ENCODE results near the gene VMP1.
"Not testable (repeated sequence)": the region's sequence is repeated elsewhere in the genome, so short reads cannot be mapped to it uniquely, and the experiment has no call there.

The VMP1 gene

DNA sequence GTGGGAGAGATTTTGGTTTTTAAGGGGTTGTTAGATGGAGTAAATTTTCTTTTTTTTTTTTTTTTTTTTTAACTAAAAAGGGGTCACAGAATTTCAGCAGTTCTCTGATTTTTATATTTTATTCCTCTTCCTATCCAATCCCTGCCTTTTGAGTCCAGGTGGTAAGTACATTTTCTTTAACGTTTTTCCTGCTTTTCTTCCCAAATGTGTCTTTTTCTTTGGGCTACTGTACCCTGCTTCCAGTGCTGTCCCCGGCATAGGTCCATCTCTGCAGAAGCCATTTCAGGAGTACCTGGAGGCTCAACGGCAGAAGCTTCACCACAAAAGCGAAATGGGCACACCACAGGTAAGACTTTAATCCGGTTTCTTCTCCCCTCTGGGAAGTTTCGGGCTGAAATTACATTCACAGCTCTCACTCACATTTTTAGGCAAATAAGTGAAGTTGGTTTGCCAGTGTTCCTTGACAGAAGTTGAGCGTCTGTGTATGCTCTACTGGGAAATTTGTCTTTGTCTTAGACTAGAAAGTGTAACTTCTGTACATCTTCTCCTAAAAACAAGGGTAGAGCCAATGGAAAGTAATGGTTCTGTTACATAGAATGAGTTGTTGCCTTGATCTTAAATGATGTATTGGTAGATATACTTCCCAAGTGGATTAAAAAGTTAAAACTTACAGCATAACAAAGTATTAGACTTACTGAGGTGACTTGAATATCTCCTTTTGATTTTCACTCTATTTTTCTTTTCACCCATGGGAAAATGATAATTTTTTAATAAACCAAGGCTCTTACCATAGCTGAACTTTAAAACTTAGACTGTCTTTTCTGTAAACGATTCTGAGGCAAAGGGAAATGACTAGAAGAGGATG lies 130.8 kb downstream of the VMP1 start:
- no peaks in the 10 kb centered on the region for H3K9me3 ChIP-seq (ENCODE audit: control extremely low read depth in 1 of 5, control insufficient read depth in 4 of 5, insufficient read depth in 2 of 5, low read depth in 1 of 5, low read length in 4 of 5)
- CTCF ChIA-PET, result interaction anchor here (0.7 to 4.2 kb wide), 11 partner anchors 9 to 87 kb away, joined by 3 to 25 read pairs (median 3); no protein-coding TSS in a partner anchor
- H3K4me1 ChIP-seq (ENCODE audit: control extremely low read depth in 1 of 4, control insufficient read depth in 4 of 4, insufficient read depth in 4 of 4, low read length in 3 of 4), result peaks cover 20 to 39% (median 32%) of the 10 kb centered on the region in 4 experiments
- DNase-seq, result no peak
- H3K4me3 ChIP-seq (ENCODE audit: control insufficient read depth in 1 of 7, extremely low read depth in 1 of 7, insufficient read depth in 4 of 7, low read depth in 2 of 7, low read length in 6 of 7), result peak overlapping the region; percentile 43 to 100 (median 90)
- POLR2A ChIA-PET, result interaction anchor here (0.6 to 3.0 kb wide), 7 partner anchors 9 to 270 kb away, joined by 3 to 21 read pairs (median 5); no protein-coding TSS in a partner anchor
- H3K27me3 ChIP-seq (replicated peaks in 2 of 5; ENCODE audit: control insufficient read depth in 4 of 5, insufficient read depth in 5 of 5, low read length in 4 of 5), result no peaks in the 10 kb centered on the region
- WGBS (ENCODE audit: insufficient coverage), result 53% methylated on average over 3 of the region's 8 CpGs
- peaks cover 16 to 26% (median 19%) of the 10 kb centered on the region in 4 experiments for H3K36me3 ChIP-seq (ENCODE audit: control insufficient read depth in 4 of 4, insufficient read depth in 4 of 4, low read length in 3 of 4)
- H3K27ac ChIP-seq (ENCODE audit: insufficient read depth in 1 of 2, low read depth in 1 of 2, low read length in 2 of 2, poor library complexity in 1 of 2, severe bottlenecking in 2 of 2), result peak overlapping the region; percentile 96

DNA sequence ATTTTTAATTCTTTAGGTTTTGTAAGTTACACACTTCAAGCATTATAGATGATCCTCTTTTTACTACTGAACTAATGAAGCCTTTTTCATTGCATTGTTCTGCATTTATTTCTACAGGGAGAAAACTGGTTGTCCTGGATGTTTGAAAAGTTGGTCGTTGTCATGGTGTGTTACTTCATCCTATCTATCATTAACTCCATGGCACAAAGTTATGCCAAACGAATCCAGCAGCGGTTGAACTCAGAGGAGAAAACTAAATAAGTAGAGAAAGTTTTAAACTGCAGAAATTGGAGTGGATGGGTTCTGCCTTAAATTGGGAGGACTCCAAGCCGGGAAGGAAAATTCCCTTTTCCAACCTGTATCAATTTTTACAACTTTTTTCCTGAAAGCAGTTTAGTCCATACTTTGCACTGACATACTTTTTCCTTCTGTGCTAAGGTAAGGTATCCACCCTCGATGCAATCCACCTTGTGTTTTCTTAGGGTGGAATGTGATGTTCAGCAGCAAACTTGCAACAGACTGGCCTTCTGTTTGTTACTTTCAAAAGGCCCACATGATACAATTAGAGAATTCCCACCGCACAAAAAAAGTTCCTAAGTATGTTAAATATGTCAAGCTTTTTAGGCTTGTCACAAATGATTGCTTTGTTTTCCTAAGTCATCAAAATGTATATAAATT lies 132.3 kb downstream of the VMP1 start:
- Histone ChIP-seq H3K4me1 (ENCODE audit: control extremely low read depth in 1 of 4, control insufficient read depth in 4 of 4, insufficient read depth in 4 of 4, low read length in 3 of 4) (peaks cover 20 to 39% (median 33%) of the 10 kb centered on the region in 4 experiments), H3K36me3 (ENCODE audit: control insufficient read depth in 4 of 4, insufficient read depth in 4 of 4, low read length in 3 of 4) (peaks cover 14 to 26% (median 19%) of the 10 kb centered on the region in 4 experiments), H3K27me3 (replicated peaks in 2 of 5; ENCODE audit: control insufficient read depth in 4 of 5, insufficient read depth in 5 of 5, low read length in 4 of 5) (no peaks in the 10 kb centered on the region), H3K9me3 (ENCODE audit: control extremely low read depth in 1 of 5, control insufficient read depth in 4 of 5, insufficient read depth in 2 of 5, low read depth in 1 of 5, low read length in 4 of 5) (no peaks in the 10 kb centered on the region), H3K27ac (ENCODE audit: insufficient read depth in 1 of 2, low read depth in 1 of 2, low read length in 2 of 2, poor library complexity in 1 of 2, severe bottlenecking in 2 of 2) (peak overlapping the region; percentile 96), H3K4me3 (ENCODE audit: control insufficient read depth in 1 of 7, extremely low read depth in 1 of 7, insufficient read depth in 4 of 7, low read depth in 2 of 7, low read length in 6 of 7) (peak overlapping the region in 6 of 7 experiments; percentile 78 to 100 (median 90))
- no peak for DNase-seq
- CTCF ChIA-PET, result interaction anchor here (0.9 to 4.2 kb wide), 11 partner anchors 8 to 92 kb away, joined by 3 to 25 read pairs (median 3); no protein-coding TSS in a partner anchor
- POLR2A ChIA-PET, result interaction anchor here (1.1 to 3.0 kb wide), 4 partner anchors 11 to 86 kb away, joined by 3 to 14 read pairs (median 6); no protein-coding TSS in a partner anchor
- WGBS (ENCODE audit: insufficient coverage), result 100% methylated on average over 1 of the region's 6 CpGs

- H3K4me3 ChIP-seq (ENCODE audit: control insufficient read depth in 1 of 7, extremely low read depth in 1 of 7, insufficient read depth in 4 of 7, low read depth in 2 of 7, low read length in 6 of 7), result peak overlapping the region in 6 of 7 experiments; percentile 78 to 100 (median 90)
- H3K4me1 ChIP-seq (ENCODE audit: control extremely low read depth in 1 of 4, control insufficient read depth in 4 of 4, insufficient read depth in 4 of 4, low read length in 3 of 4), result peaks cover 20 to 46% (median 37%) of the 10 kb centered on the region in 4 experiments
- POLR2A ChIA-PET, result interaction anchor here (1.1 kb wide), 2 partner anchors 11 to 87 kb away, joined by 3 to 4 read pairs; no protein-coding TSS in a partner anchor
- no peaks in the 10 kb centered on the region for H3K9me3 ChIP-seq (ENCODE audit: control extremely low read depth in 1 of 5, control insufficient read depth in 4 of 5, insufficient read depth in 2 of 5, low read depth in 1 of 5, low read length in 4 of 5)
- CTCF ChIA-PET, result interaction anchor here (1.0 to 4.2 kb wide), 6 partner anchors 8 to 89 kb away, joined by 3 to 25 read pairs (median 12); no protein-coding TSS in a partner anchor
- no peaks in the 10 kb centered on the region for H3K27me3 ChIP-seq (replicated peaks in 2 of 5; ENCODE audit: control insufficient read depth in 4 of 5, insufficient read depth in 5 of 5, low read length in 4 of 5)
- peaks cover 13 to 26% (median 19%) of the 10 kb centered on the region in 4 experiments for H3K36me3 ChIP-seq (ENCODE audit: control insufficient read depth in 4 of 4, insufficient read depth in 4 of 4, low read length in 3 of 4)
- no peak for DNase-seq
- H3K27ac ChIP-seq (ENCODE audit: insufficient read depth in 1 of 2, low read depth in 1 of 2, low read length in 2 of 2, poor library complexity in 1 of 2, severe bottlenecking in 2 of 2), result peak overlapping the region in 1 of 2 experiments; percentile 96
- 100% methylated on average over 2 of the region's 4 CpGs for WGBS (ENCODE audit: insufficient coverage)
Observed at GRCh38 chr17:59840329-59841090, 133.1 kb downstream of the VMP1 start.

GRCh38 chr17:59841091-59841881 lies 133.8 kb downstream of the VMP1 start:
- H3K27ac ChIP-seq (ENCODE audit: insufficient read depth in 1 of 2, low read depth in 1 of 2, low read length in 2 of 2, poor library complexity in 1 of 2, severe bottlenecking in 2 of 2), result peak overlapping the region in 1 of 2 experiments; percentile 96
- ChIA-PET CTCF (interaction anchor here (1.3 to 4.2 kb wide), 6 partner anchors 7 to 95 kb away, joined by 3 to 25 read pairs (median 7); no protein-coding TSS in a partner anchor), POLR2A (interaction anchor here (0.5 to 1.1 kb wide), 4 partner anchors 12 to 88 kb away, joined by 3 to 4 read pairs (median 3); no protein-coding TSS in a partner anchor)
- H3K4me3 ChIP-seq (ENCODE audit: control insufficient read depth in 1 of 7, extremely low read depth in 1 of 7, insufficient read depth in 4 of 7, low read depth in 2 of 7, low read length in 6 of 7), result peak overlapping the region in 5 of 7 experiments; percentile 78 to 99 (median 90)
- H3K9me3 ChIP-seq (ENCODE audit: control extremely low read depth in 1 of 5, control insufficient read depth in 4 of 5, insufficient read depth in 2 of 5, low read depth in 1 of 5, low read length in 4 of 5); H3K27me3 ChIP-seq (replicated peaks in 2 of 5; ENCODE audit: control insufficient read depth in 4 of 5, insufficient read depth in 5 of 5, low read length in 4 of 5); DNase-seq: not testable (repeated sequence)
- H3K36me3 ChIP-seq (ENCODE audit: control insufficient read depth in 4 of 4, insufficient read depth in 4 of 4, low read length in 3 of 4), result peaks cover 13 to 26% (median 19%) of the 10 kb centered on the region in 4 experiments
- 89% methylated on average over 3 of the region's 7 CpGs for whole genome bisulfite sequencing (ENCODE audit: insufficient coverage)
- peaks cover 20 to 52% (median 42%) of the 10 kb centered on the region in 4 experiments for H3K4me1 ChIP-seq (ENCODE audit: control extremely low read depth in 1 of 4, control insufficient read depth in 4 of 4, insufficient read depth in 4 of 4, low read length in 3 of 4)

- not testable (repeated sequence) for DNase-seq; H3K27ac ChIP-seq (ENCODE audit: insufficient read depth in 1 of 2, low read depth in 1 of 2, low read length in 2 of 2, poor library complexity in 1 of 2, severe bottlenecking in 2 of 2); H3K27me3 ChIP-seq (replicated peaks in 2 of 5; ENCODE audit: control insufficient read depth in 4 of 5, insufficient read depth in 5 of 5, low read length in 4 of 5); H3K9me3 ChIP-seq (ENCODE audit: control extremely low read depth in 1 of 5, control insufficient read depth in 4 of 5, insufficient read depth in 2 of 5, low read depth in 1 of 5, low read length in 4 of 5)
- POLR2A ChIA-PET, result interaction anchor here (0.5 to 0.8 kb wide), 3 partner anchors 10 to 12 kb away, joined by 3 to 4 read pairs (median 3); no protein-coding TSS in a partner anchor
- H3K4me3 ChIP-seq (ENCODE audit: control insufficient read depth in 1 of 7, extremely low read depth in 1 of 7, insufficient read depth in 4 of 7, low read depth in 2 of 7, low read length in 6 of 7), result peak overlapping the region in 1 of 7 experiments; percentile 90
- CTCF ChIA-PET, result interaction anchor here (1.4 to 2.2 kb wide), 4 partner anchors 14 to 95 kb away, joined by 7 to 9 read pairs (median 7); no protein-coding TSS in a partner anchor
- WGBS (ENCODE audit: insufficient coverage), result no CpG with 5 or more reads among the region's 4 CpGs
- H3K36me3 ChIP-seq (ENCODE audit: control insufficient read depth in 4 of 4, insufficient read depth in 4 of 4, low read length in 3 of 4), result peaks cover 13 to 26% (median 19%) of the 10 kb centered on the region in 4 experiments
- H3K4me1 ChIP-seq (ENCODE audit: control extremely low read depth in 1 of 4, control insufficient read depth in 4 of 4, insufficient read depth in 4 of 4, low read length in 3 of 4), result peaks cover 25 to 52% (median 42%) of the 10 kb centered on the region in 4 experiments
Observed at GRCh38 chr17:59841882-59842263, 134.4 kb downstream of the VMP1 start.
